ENCODE measurements around the gene SLC8A1.

The SLC8A1 gene

GRCh38 chr2:40380041-40380440, 71.8 kb downstream of the SLC8A1 start:
- no peak for DNase-seq

GRCh38 chr2:40374543-40375240, 77.2 kb downstream of the SLC8A1 start:
- no peak for DNase-seq

- DNase-seq, result no peak
These were observed 78.8 kb downstream of the SLC8A1 start for GRCh38 chr2:40373111-40373510.

GRCh38 chr2:40372283-40372985, 79.5 kb downstream of the SLC8A1 start:
- no peak for DNase-seq

- no peak for DNase-seq
These were observed 80.2 kb downstream of the SLC8A1 start for GRCh38 chr2:40371525-40372282.

- no peak for DNase-seq
These were observed 81.9 kb downstream of the SLC8A1 start for GRCh38 chr2:40370007-40370395.

GRCh38 chr2:40369267-40370006, 82.5 kb downstream of the SLC8A1 start:
- DNase-seq, result no peak

GRCh38 chr2:40367652-40368051, 84.2 kb downstream of the SLC8A1 start:
- no peak for DNase-seq

- no peak for DNase-seq
These were observed 84.9 kb downstream of the SLC8A1 start for GRCh38 chr2:40367032-40367431.

GRCh38 chr2:40364151-40364874, 87.6 kb downstream of the SLC8A1 start:
- no peak for DNase-seq

GRCh38 chr2:40363631-40364030, 88.3 kb downstream of the SLC8A1 start:
- DNase-seq, result no peak

GRCh38 chr2:40363231-40363630, 88.7 kb downstream of the SLC8A1 start:
- DNase-seq, result no peak

- DNase-seq, result no peak
These were observed 90.4 kb downstream of the SLC8A1 start for GRCh38 chr2:40361478-40361877.

GRCh38 chr2:40360652-40361051, 91.2 kb downstream of the SLC8A1 start:
- DNase-seq, result no peak

- DNase-seq, result no peak
These were observed 92.1 kb downstream of the SLC8A1 start for GRCh38 chr2:40359811-40360210.

GRCh38 chr2:40358783-40359182, 93.1 kb downstream of the SLC8A1 start:
- DNase-seq, result no peak

GRCh38 chr2:40357667-40358066, 94.2 kb downstream of the SLC8A1 start:
- DNase-seq, result no peak

- no peak for DNase-seq
These were observed 96.4 kb downstream of the SLC8A1 start for GRCh38 chr2:40355451-40355850.

GRCh38 chr2:40353231-40353630, 98.7 kb downstream of the SLC8A1 start:
- no peak for DNase-seq

GRCh38 chr2:40352703-40353099, 99.2 kb downstream of the SLC8A1 start:
- DNase-seq, result no peak

- no peak for DNase-seq
These were observed 99.7 kb downstream of the SLC8A1 start for GRCh38 chr2:40352041-40352702.

- DNase-seq, result no peak
These were observed 103.2 kb downstream of the SLC8A1 start for GRCh38 chr2:40348665-40349064.
